Right lobe of liver (tissue), 6 donors: ENCODE measurements around the gene ARHGAP15. TPM values are rescaled to one million over a fixed set of nuclear protein-coding genes. Genes with fewer than 3 reads are reported as not detected.

Source experiments
- ATAC-seq, 4 donors: fragments of 200-7000 bp; cut with Tn5 transposase; one replicate each; pipeline ENCODE4 v1.9.1; 2020; ENCODE audit warnings: mild to moderate bottlenecking in 4 of 4, moderate library complexity in 4 of 4
- DNase-seq, 3 donors: peaks; one replicate each; pipeline ENCODE4 v3.0.0-alpha.2; 2020
- H3K27ac ChIP-seq, 3 donors: fragments of 200-600 bp; one replicate each; pipeline ENCODE4 v1.8.0; 2022
- H3K27me3 ChIP-seq, 2 donors: fragments of 200-600 bp; one replicate each; pipeline ENCODE4 v1.8.0; 2022
- H3K36me3 ChIP-seq, 4 donors: fragments of 200-600 bp; sonication (generic) in 1 of 4; one replicate each; pipeline versions ENCODE4 v1.5.1 to v1.8.0; 2017 to 2022; ENCODE audit warnings: control low read depth in 1 of 4
- H3K4me1 ChIP-seq, 4 donors: fragments of 200-600 bp; sonication (generic) in 1 of 4; one replicate each; pipeline versions ENCODE4 v1.5.1 to v1.8.0; 2017 to 2022; ENCODE audit warnings: control low read depth in 1 of 4
- H3K4me3 ChIP-seq, 3 donors: fragments of 200-600 bp; one replicate each; pipeline ENCODE4 v1.8.0; 2022
- H3K9me3 ChIP-seq, 4 donors: fragments of 200-600 bp; sonication (generic) in 1 of 4; one replicate each; pipeline versions ENCODE4 v1.5.1 to v1.8.0; 2017 to 2022; ENCODE audit warnings: control low read depth in 1 of 4
- CTCF ChIP-seq, 4 donors: fragments of 200-600 bp in 3 of 4; fragments of 450-650 bp in 1 of 4; IDR thresholded peaks; one replicate each; pipeline versions ENCODE4 v1.5.1 to v1.8.0; 2016 to 2022; ENCODE audit warnings: antibody characterized with exemption in 4 of 4, mild to moderate bottlenecking in 2 of 4
- POLR2A ChIP-seq: fragments of 450-650 bp; IDR thresholded peaks from one replicate; pipeline ENCODE4 v1.6.1; 2017; ENCODE audit warnings: antibody characterized with exemption, mild to moderate bottlenecking
- WGBS: methylation state at CpG from one replicate; pipeline ENCODE4 v1.1.6; 2018; ENCODE audit warnings: low coverage, low lambda C conversion rate; ENCODE audit not compliant: insufficient coverage; ENCODE audit errors: missing lambda C conversion rate; 5-methylcytosine and 5-hydroxymethylcytosine counted together
- intact Hi-C, 2 donors: fragments of 100-400 bp; cut with DNase I; formaldehyde crosslinking; loops; one replicate each; pipeline versions ENCODE4 v1.11.2 to v1.14.1; 2022
- total RNA-seq, 6 experiments: library from RNA; depleted of rRNA in 2 of 6; stranded (reverse); fragments of >200 nt in 2 of 6; fragmentation: NEBNext Ultra II Directional in 3 of 6; extraction: Animal tissue kit (Norgen Biotek cat#: 25700) in 3 of 6; gene quantifications; one replicate each; pipeline versions ENCODE4 v1.1.0 to v1.2.4, GENCODE V29; 2016 to 2023
- donor health status: DM: no; HTN: yes; CAD: no.
- donor health status: DM: no; HTN: no; CAD: no.
- donor health status: DM: no; HTN: no; CAD: no.
- donor health status: DM: no; HTN: yes; CAD: no.
- donor health status: DM: no; HTN: yes; CAD: no.

Gene ARHGAP15
- total RNA-seq, 6 experiments from 2014 or later, result 3.3 to 8.2 (median 6.6) TPM

DNA sequence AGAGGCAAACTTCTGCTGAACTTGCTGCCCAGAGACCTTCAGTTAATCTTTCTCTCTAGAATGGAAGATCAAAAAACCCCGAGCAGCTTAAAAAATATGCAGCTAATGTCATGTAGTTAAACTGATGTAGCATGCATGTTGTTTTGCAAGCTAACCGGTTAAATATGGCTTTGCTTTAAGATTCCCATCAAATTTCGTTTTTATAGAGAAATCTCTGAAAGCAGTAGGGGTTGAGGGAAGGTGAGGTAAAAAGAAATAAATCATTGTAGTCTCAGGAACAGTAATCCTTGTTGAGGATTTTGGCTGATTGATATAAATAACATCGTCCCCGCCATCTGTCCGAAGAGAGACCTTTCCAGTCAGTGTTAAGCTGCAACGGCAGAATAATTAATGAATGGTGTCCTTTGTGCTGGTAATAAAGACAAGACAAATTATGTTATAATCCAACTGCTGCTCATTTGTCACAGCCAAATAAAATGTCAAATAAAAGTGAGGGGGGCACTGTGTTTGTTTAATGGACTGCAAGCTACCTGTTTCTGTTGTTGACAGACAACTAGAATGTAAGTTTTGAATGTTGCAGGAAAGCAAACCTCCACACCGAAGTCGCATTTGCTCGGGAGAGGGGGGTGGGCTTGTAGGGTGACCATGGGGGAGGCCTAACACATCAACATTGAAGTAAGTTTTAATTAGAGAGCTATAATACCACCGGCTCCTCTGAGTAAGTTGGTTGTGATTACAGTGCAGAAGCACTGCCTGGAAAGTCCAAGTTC, 555.5 kb downstream of the ARHGAP15 start:
- Histone ChIP-seq H3K27me3 (no peaks in the 10 kb centered on the region), H3K27ac (no peak overlapping the region), H3K4me1 (no peaks in the 10 kb centered on the region), H3K4me3 (no peak overlapping the region), H3K9me3 (no peaks in the 10 kb centered on the region), H3K36me3 (no peaks in the 10 kb centered on the region)
- DNase-seq (no peak), ATAC-seq (no peak)
- 67% methylated on average over 11 of the region's 11 CpGs for WGBS
- TF ChIP-seq POLR2A (no peak), CTCF (IDR thresholded peaks at IDR 0.05) (no peak)
- intact Hi-C loops, result no loop called here

DNA sequence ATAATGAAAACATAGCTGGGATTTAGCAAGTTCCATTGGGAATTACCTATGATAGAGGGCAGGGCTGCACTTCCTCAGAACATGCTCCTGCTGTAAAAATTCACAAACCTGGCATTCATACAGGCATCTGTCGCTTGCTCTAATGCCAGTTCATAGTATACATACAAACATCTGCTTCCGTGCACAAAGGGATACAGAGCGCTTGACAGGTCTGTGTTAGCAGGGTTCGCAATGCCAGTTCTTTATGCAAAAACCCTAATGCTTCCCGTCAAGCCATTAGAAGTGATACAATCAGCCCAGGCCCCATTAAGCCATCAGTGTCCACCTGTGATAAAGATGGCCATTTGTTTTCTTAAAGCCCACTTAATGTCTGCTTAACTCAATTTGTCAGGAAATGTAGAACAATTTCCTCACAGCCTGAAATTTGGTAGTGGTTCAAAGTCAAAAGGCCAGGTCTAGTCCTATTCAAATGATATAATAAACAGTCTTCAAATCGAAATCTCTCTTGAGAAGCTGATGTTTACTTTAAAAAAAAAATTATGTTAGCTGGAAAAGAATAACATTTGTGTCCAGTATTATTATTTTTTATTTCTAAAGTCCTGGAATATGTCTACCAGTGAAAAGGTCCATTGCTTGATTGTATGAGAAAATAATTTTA, 556.3 kb downstream of the ARHGAP15 start:
- Histone ChIP-seq H3K4me3 (no peak overlapping the region), H3K27me3 (no peaks in the 10 kb centered on the region), H3K4me1 (no peaks in the 10 kb centered on the region), H3K36me3 (no peaks in the 10 kb centered on the region), H3K9me3 (no peaks in the 10 kb centered on the region), H3K27ac (no peak overlapping the region)
- no peak for TF ChIP-seq CTCF (IDR thresholded peaks at IDR 0.05)
- TF ChIP-seq POLR2A, result no peak
- intact Hi-C loops, result no loop called here
- ATAC-seq, result no peak
- 72% methylated on average over 5 of the region's 6 CpGs for WGBS
- no peak for DNase-seq

DNA sequence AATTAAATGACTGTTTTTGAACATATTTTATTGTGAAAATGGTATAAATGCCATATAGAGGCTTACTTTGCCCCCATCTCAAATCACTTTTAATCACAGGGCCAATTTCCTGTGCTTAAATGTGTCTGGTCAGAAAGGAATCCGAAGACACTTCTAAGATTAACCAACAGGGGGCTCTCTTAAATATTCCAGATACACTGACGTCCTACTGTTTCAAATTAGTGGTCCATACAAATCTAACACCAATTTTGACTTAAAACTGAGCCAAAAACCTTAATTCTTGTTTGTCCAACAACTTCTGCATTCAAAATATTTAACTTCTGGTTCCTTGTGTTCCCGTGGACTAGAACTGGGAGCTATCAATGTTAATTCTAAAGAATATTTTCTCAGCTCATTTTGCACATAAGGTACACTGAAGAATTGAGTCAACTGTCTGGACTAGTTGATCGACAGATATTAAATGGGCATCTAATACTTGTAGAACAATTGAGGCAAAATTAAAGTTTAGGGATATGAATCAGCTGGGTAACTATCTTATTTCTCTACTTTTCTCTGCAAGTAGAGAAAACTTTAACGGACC, 557.5 kb downstream of the ARHGAP15 start:
- no peaks in the 10 kb centered on the region for H3K27me3 ChIP-seq
- no peaks in the 10 kb centered on the region for H3K36me3 ChIP-seq
- H3K27ac ChIP-seq, result no peak overlapping the region
- no peaks in the 10 kb centered on the region for H3K4me1 ChIP-seq
- intact Hi-C loops, result no loop called here
- TF ChIP-seq POLR2A, result no peak
- TF ChIP-seq CTCF (IDR thresholded peaks at IDR 0.05), result peak; percentile 35 to 58 (median 44)
- ATAC-seq, result peak; percentile 43 to 63 (median 55)
- no peaks in the 10 kb centered on the region for H3K9me3 ChIP-seq
- no peak overlapping the region for H3K4me3 ChIP-seq
- no peak for DNase-seq
- 32% methylated on average over 5 of the region's 5 CpGs for WGBS

- Histone ChIP-seq H3K27ac (no peak overlapping the region), H3K4me3 (no peak overlapping the region), H3K4me1 (no peaks in the 10 kb centered on the region), H3K27me3 (no peaks in the 10 kb centered on the region), H3K36me3 (no peaks in the 10 kb centered on the region), H3K9me3 (no peaks in the 10 kb centered on the region)
- ATAC-seq, result no peak
- TF ChIP-seq POLR2A, result no peak
- 54% methylated on average over 2 of the region's 2 CpGs for WGBS
- intact Hi-C loops, result no loop called here
- no peak for DNase-seq
These were observed 559.0 kb downstream of the ARHGAP15 start for GRCh38 chr2:143688248-143688647.

DNA sequence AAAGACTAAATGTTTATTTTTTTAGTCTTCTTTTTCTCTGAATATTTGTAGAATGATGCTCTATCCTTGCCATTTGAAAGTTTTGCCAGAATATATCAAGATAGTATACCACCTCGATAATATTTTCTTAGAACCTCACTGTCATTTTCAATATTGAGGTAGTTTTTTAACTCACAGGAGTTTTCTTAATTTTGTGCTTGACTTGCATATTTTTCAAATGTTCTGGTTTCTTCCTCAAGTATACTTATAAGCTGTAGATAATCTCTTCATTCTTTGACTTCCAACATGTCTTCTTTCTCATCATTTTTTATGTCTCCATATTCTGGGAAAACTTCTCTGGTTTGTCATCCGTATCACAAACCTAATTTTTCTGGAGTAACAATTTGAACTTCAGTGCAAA, 559.6 kb downstream of the ARHGAP15 start:
- DNase-seq (no peak), ATAC-seq (no peak)
- TF ChIP-seq POLR2A, result no peak
- TF ChIP-seq CTCF (IDR thresholded peaks at IDR 0.05), result no peak
- H3K4me3 ChIP-seq, result no peak overlapping the region
- 49% methylated on average over 2 of the region's 2 CpGs for WGBS
- H3K4me1 ChIP-seq, result no peaks in the 10 kb centered on the region
- H3K27ac ChIP-seq, result no peak overlapping the region
- H3K9me3 ChIP-seq, result no peaks in the 10 kb centered on the region
- no peaks in the 10 kb centered on the region for H3K36me3 ChIP-seq
- intact Hi-C loops, result no loop called here
- no peaks in the 10 kb centered on the region for H3K27me3 ChIP-seq
